GM20000 (cell line): Measurements from ENCODE around the gene PPP4R2.

Experiments used
- DNase-seq: peaks from one replicate; pipeline ENCODE4 v3.0.0; 2012; ENCODE audit warnings: low spot score
- TF ChIP-seq, protein P1 (sequence below): IDR thresholded peaks from 2 replicates; pipeline ENCODE4 v1.5.1; 2012; ENCODE audit warnings: mild to moderate bottlenecking, control low read depth; ENCODE audit errors: extremely low read depth, missing control alignments

Gene PPP4R2, protein sequence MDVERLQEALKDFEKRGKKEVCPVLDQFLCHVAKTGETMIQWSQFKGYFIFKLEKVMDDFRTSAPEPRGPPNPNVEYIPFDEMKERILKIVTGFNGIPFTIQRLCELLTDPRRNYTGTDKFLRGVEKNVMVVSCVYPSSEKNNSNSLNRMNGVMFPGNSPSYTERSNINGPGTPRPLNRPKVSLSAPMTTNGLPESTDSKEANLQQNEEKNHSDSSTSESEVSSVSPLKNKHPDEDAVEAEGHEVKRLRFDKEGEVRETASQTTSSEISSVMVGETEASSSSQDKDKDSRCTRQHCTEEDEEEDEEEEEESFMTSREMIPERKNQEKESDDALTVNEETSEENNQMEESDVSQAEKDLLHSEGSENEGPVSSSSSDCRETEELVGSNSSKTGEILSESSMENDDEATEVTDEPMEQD

DNA sequence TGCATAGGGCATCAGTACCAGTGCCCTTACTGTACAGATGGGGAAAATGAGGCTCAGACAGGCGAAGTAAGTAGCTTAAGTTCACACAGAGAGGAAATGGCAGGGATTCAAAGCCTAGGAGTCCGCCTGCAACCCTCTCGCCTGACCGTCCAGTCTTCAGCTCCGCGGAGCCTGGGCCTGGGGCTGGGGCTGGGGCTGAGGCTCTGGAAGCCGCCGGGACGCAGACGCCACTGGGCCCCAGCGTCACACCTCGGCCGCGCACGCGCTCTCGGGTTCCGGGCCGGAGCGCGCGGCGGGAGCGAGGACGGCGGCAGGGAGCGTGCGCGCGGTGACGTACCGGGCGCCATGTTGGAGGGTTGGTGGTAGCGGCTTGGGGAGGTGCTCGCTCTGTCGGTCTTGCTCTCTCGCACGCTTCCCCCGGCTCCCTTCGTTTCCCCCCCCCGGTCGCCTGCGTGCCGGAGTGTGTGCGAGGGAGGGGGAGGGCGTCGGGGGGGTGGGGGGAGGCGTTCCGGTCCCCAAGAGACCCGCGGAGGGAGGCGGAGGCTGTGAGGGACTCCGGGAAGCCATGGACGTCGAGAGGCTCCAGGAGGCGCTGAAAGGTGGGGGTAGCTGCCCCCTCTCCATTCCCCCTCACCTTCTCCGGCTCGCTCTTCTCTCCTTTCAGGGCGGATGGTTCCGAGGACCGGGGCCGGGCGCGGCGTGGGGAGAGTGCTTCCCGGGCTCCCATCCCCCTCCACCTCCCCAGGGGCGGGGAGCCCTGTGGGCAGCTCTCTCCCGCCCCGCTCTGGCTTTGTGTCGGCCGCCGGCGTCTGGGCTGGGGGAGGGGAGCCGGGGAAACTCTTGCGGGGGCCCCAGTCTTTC, at the start of gene PPP4R2:
PPP4R2 (plus strand) TSS at position 339 of the 861 bp plus-strand sequence; CDS start at position 566, 227 bp downstream.
- TF ChIP-seq, protein P1, sequence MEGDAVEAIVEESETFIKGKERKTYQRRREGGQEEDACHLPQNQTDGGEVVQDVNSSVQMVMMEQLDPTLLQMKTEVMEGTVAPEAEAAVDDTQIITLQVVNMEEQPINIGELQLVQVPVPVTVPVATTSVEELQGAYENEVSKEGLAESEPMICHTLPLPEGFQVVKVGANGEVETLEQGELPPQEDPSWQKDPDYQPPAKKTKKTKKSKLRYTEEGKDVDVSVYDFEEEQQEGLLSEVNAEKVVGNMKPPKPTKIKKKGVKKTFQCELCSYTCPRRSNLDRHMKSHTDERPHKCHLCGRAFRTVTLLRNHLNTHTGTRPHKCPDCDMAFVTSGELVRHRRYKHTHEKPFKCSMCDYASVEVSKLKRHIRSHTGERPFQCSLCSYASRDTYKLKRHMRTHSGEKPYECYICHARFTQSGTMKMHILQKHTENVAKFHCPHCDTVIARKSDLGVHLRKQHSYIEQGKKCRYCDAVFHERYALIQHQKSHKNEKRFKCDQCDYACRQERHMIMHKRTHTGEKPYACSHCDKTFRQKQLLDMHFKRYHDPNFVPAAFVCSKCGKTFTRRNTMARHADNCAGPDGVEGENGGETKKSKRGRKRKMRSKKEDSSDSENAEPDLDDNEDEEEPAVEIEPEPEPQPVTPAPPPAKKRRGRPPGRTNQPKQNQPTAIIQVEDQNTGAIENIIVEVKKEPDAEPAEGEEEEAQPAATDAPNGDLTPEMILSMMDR, result no peak
- DNase-seq, result peak; percentile 91

DNA sequence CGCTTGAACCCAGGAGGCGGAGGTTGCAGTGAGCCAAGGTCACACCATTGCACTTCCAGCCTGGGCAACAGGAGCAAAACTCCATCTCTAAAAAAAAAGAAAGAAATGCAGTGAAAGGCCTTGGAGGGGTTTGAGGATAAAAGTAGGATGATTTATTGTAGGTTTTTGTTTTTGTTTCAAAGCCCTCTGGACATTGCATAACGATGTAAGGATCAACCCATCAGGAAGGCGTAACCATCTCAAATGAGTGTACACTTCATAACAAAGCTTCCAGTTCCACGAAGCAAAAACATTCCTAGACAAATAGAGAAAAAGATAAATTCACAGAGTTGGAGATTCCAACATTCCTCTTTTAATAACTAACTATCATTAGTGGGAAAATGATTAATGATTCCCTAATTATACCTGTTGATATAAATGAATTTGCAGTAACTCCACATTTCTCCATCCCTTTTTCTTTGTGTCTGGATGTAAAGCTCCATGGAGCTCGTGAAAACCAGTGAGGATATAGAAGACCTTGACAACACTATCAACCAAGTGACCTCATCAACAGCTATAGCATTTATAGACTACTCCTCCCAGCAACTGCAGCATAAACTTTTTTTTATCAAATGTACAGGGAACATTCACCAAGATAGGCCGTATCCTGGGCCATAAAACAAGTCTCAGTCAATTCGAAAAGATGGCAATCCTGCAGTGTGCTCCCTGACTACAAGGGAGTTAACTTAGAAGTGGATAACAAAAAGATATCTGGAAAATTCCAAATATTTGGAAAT, 48.7 kb upstream of the PPP4R2 start:
- TF ChIP-seq, protein P1, result no peak
- DNase-seq, result no peak

DNA sequence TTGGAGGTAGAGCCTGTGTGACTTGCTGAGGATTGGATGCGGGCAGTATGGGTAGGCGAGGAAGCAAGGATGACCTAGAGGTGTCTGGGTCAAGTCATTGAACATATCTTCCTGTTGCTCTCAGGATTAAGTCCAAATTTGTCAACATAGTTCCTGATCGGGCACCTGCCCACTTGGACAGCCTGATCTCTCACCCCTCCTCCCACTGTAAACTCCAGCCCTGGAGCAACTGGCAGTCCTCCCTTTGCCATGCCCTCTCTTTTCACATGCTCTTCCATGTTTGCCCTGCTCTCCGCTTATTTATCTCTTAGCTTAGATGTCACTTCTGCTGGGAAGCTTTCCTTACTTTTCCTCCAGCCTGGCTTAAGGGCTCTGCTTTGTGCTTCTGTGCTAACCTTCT, 47.6 kb upstream of the PPP4R2 start:
- DNase-seq, result no peak
- TF ChIP-seq, protein P1, result no peak

DNA sequence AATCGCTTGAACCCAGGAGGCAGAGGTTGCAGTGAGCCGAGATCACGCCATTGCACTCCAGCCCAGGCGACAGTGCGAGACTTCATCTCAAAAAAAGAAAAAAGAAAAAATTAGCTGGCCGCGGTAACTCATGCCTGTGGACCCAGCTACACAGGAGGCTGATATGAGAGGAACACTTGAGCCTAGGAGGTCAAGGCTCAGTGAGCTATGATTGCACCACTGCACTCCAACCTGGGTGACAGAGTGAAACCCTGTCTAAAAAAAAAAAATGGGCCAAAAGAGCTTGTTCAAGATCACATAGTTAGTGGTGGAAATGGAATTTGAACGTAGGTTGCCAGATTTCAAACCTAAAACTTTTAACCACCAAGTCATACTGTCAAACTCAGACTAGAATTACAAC, 46.2 kb upstream of the PPP4R2 start:
- TF ChIP-seq, protein P1, result no peak
- DNase-seq, result no peak

DNA sequence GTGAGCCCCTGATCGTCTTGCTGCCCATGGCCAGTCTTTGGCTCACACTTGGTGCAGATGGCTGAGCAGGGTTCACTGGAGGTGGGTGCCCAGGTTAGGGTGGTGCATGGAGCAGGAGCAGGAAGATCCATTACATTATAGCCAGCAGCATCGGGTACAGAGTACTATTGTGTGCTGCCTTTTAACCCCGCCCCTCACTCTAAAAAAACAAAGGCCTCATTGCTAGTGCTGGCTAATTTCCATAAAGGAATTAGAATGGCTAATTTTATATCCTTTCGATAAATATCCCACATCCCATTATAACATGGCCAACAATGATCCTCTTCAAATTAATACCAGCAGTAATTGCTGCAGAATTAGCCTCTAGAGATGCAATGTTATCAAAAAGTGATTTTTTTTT, 45.8 kb upstream of the PPP4R2 start:
- no peak for DNase-seq
- TF ChIP-seq, protein P1, result no peak

DNA sequence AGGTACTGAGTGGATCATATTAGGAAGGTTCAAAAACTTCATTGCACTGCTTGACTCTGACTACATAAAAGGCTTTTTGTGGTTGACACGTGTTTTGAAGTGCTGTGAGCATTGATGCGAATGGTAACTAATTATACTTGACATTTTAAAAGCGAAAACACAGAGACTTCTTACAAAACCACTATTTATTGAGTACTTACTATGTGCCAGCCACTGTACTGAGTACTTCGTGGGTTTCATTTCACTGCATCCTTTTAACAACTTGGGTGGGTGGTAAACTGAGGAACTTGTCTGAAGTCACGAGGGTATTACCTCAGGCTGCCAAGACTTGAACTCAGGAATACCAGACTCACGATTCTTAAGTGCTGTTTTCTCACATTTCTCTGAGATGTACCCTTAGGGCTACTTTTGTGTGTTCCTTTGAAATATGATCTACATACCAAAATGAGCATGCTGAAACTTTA, 45.3 kb upstream of the PPP4R2 start:
- TF ChIP-seq, protein P1, result no peak
- DNase-seq, result no peak
